Fibroblast of skin of left biceps (primary cell): ENCODE data around the gene TNFAIP2.

Source experiments
- DNase-seq, 2 experiments: peaks; one replicate each; pipeline ENCODE4 v3.0.0-alpha.2; 2013; ENCODE audit warnings: low read depth in 2 of 2

TNFAIP2 gene

DNA sequence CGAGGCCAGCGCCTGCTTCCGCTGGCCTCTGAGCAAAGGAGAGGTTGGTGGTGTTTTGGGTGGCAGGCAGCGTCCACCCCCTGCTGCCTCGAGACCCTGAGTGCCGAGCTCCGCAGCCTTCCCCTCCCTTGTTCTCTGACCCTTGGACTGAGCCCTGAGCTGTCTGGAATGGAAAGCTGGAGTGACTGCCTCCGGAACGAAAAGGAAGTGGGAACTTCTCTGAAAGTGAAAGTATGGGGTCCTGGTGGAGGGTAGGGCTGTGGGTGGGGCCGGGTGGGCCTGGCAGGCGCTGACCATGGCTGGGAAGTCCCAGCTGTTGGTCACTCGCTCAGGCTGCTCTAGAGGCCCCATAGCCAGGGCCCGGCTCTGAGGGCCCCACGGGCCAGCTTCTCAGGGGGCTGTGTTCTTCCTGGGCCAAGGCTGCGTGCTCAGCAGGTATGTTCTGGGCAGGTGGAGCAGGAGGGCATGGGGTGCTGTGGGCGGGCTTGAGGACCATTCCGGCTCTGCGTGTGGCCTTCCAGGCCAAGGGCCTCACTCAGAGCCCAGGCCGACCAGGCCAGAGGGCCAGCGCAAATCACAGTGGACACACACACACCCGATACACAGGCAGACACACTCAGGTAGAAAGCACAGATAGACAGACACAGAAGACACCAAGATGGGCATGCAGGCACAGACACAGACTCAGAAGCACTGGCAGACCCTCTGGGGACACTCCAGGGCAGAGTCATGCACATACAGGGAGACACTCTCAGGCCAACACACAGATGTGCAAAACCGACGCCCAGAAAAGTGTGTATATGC is 28.7 kb upstream of the TNFAIP2 start, which contains the start of gene EXOC3L4:
TSS of gene EXOC3L4 (plus strand) at position 320 of the 804 bp plus-strand sequence. CDS start 5,495 bp downstream, outside the sequence.
- no peak for DNase-seq

DNA sequence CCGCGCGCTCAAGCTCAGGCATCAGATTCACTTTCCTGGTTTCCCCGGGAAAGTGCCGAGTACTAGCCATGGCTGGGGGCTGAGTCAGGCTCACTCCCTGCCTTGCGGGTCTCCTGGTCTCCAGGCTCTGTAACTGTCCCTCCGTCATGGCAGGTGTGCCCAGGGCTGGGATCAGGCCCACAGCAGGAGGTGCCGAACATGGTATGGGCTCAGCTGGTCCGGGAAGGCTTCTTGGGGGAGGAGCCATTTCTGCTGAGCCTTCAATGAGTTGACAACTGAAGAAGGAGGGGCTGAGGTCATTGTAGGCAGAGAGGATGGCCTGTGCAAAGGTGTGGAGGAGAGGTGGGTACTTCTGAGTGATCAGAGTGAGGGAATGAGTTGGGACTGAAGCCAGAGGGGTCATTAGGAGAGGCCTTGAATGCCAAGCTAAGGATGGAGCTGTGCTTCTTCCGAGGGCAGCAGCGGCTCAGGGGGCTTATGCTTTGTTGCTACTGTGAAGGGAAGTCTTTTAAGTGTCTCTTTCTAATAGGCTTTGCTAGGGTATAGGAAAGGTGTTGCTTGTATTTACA is 28.0 kb upstream of the TNFAIP2 start:
- DNase-seq: no peak

DNA sequence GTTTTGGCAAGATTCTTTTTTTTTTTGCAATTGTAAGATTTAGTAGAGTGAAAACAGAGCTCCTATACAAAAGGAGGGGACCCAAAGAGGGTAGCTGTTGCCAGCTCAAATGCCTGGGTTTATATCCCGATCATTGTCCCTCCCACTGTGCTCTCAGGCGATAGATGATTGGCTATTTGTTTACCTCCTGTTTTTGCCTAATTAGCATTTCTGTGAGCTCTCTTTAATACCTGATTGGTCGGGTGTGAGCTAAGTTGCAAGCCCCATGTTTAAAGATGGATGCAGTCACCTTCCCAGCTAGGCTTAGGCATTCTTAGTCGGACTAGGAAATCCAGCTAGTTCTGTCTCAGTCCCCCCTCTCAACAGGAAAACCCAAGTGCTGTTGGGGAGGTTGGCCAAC is 26.9 kb upstream of the TNFAIP2 start:
- no peak for DNase-seq

DNA sequence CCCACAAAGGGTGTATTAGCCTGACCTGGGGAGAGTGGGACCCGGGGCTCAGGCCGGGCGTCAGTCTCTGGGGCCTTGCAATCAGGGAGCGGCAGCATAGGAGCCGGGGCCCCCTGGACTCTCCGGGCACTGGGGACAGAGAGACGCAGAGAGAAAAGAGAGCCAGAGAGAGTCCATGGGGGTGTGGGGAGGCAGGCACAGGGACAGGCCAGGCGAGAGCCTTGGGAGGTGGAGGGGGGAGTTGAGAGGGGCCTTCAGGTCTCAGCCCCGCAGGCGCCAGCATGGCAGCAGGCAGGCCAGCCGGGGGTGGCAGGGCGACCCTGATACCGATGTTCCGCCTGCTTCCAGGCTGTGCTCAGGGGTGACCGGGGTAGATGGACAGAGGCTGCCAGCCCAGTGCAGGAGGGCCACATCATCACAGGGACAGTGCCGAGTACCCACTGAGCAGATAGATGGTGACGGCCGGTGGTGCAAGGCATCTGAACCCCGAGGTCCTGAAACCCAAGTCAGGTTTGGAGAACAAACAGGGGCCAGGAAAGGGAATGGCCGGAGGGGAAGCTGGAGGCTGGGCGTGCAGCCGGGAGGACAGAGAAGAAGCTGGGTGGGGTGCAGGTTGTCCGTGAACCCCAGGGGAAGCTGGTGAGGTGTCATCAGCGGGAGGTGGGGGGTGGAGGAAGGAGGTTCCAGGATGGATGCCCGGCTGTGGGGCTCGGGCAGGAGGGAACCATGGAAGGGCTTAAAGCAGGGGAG is 25.8 kb upstream of the TNFAIP2 start:
- DNase-seq: no peak

DNA sequence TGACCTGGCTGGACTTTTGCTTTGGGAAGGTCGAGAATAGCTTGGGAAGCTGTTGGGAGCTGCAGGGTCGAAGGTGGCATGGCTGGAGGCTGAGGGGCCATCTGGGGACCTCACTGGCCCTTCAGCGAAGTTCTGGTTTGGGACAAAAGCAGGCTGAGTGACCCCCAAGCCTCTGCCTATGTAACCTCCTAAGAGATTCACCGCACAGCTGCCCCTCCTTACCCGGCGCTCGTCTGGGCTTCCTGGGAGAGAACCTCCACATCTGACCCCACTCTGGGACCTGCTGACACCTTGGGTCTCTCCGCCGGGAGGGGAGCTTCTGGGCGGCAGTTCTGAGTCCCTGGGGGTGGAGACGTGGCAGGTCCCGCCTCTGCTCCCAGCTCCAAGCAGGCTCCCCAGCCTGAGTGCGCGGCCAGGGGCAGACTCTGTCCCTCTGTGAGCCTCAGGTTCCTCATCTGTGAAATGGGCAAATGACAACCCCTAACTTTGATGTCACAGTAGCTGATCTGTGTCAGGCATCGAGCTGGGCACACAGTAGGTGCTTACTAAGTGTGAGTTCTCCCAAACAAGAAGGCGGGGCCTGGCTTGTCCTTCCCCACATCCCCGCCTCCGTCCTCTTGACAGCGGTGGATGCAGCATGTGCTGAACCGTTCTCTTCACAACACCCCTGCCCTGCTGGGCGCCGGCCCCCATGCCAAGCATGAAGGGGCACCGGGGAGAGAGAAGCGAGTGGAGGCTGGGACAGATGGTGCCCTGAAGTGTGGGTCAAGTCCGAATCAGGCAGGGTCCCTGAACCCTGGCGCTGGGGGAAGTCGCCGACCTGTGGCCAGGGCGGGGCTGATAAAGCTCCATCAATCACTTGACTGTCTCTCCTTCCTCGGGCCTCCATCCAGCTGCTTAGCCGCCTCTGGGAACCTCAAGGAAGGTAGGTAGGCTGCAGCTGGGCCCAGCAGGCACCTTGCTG is 25.0 kb upstream of the TNFAIP2 start:
- DNase-seq: no peak

DNA sequence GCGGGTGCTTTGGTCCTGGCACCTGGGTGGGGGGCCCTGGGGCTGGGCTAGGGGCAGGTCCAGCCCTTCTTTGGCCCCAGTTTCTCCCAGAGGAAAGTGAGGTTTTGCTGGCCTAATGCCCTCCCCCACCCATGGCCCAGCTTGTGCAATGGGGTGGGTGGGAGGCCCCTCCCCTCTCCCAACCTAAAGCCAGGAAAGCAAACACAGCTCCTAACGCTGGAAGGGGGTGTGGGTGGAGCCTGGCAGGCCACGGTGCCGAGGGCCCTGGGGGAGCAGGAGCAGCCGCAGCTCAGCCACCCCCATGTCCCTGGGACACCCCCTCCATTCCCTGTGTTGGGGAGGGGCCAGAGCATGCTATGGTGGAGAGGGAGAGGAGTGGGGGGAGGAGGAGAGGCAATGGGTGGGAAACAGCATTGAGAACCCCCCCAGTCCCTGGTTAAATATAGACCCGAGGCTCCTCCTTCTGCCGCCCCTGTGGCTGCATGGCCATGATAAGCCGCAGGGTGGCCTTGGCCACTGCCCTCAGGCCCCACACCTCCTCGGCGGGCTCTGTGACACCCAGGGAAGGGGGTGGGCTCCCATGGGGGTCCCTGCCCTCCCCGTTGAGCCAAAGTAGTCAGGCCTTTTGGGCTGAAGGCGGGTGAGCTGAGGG is 24.1 kb upstream of the TNFAIP2 start:
- no peak for DNase-seq

DNA sequence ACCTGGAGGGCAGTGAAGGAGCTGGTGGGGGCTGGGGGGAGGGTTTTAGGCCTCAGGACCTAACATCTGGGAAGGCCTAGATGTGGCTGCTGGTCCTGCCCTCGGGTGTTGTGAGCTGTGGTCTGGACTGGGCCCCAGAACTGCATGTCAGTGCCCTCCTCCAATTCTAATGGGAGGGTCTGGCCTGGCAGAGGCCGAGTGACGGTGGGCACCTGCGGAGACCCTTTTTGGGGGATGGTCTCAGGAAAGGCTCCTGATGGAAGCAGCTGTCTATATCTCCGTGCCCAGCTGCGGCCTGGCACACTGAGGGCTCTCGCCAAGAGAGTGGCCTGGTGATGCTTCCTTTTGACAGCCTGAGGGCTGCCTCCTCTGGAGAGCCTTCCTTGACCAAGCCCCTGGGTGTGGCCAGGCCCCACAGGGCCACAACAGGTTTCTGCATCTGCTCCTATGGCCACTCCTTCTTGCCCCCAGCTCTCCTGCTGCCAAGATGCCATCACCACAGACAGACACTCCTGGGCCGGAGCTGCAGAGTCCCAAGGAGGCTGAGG is 23.5 kb upstream of the TNFAIP2 start:
- no peak for DNase-seq

DNA sequence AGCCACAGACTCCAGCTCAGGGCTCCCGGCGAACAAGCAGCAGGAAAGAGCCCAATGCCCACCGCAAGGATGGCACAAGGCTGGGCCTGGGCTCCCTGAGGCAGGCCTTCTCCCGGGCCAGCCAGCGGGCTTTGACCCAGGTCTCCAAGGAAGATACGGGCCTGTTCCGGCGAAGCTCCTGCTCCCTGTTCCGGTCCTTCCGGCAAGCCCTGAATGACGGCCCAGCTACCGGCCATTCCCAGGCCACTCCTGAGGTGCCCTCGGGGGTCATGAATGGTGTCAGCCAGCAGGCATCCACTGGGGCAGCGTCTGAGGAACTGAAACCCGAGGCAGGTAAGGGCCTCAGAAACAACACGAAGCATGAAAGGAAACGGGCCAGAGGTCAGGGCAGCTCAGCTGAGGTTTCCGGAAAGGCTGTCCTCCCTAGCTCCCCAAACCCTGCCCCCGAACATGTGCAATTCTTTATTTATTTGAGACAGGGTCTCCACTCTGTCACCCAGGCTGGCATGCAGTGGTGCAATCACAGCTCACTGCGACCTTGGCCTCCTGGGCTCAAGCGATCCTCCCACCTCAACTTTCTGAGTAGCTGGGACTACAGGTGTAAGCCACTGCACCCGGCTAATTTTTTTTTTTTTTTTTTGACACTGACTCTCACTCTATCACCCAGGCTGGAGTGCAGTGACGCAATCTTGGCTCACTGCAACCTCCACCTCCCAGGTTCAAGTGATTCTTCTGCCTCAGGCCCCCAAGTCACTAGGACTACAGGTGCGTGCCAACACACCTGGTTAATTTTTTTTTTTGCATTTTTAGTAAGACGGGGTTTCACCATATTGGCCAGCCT is 22.8 kb upstream of the TNFAIP2 start:
- no peak for DNase-seq

DNA sequence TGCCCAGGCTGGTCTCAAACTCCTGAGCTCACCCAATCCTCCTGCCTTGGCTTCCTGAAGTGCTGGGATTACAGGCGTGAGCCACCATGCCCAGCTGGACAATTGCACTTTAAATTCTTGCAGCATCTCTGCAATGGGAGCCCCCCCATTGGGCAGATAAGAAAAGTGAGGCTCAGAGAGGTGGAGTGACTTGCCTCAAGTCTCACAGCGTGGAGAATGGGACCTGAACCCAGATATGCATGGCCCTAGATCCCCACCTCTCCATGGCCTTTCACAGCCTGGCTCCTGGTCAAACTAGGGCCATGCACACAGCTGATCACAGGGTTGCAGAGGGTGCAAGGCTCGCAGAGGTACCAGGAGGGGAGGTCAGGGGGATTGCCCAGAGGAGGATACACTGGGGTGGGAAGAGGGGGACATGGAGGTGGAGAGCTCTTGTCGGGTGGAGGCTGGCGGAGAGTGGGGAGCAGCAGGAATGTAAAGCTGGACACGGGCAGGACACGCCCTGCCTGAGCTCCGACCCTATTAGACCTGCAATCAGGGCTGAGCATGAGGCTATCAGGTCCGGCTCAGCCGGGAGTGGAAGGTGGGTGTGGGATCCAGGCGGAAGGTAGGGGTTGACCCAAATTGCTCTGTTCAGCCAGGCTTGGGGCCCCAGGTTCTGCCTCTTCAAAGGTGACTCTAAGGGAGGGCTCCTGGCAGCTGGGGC is 21.9 kb upstream of the TNFAIP2 start:
- no peak for DNase-seq

DNA sequence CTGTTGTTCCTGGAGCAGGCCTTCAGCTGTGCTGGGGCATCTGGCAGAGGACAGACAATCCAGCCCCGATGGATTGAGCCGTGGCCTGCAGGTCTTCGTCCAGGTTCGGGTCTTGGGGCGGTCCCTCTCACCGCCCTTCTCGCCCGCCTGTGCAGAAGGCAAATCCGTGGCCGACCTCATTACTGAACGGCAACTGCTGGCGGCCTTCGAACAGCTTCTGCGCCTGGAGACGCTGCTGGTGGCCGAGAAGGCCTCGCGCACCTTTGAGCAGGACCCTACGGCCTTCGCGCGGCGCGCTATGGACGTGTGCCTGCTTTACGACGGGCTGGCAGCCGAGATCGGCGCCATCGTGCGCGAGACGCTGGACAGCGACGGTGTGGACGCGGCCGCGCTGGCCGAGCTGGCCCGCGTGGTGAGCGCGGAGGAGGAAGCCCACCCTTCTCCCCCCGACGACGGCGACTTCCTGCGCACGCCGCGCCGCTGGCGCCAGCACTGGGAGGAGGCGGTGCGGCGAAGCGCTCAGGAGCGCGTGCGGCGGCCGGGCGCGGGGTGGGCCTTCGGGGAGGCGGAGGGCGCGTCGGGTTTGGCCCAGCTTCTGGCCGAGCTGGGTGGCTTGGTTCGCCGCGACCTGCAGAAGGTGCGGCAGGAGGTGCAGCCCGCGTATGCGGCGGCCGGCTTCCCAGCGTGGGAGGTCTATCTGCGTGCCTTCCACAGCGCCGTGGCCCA is 21.1 kb upstream of the TNFAIP2 start:
- DNase-seq: no peak

DNA sequence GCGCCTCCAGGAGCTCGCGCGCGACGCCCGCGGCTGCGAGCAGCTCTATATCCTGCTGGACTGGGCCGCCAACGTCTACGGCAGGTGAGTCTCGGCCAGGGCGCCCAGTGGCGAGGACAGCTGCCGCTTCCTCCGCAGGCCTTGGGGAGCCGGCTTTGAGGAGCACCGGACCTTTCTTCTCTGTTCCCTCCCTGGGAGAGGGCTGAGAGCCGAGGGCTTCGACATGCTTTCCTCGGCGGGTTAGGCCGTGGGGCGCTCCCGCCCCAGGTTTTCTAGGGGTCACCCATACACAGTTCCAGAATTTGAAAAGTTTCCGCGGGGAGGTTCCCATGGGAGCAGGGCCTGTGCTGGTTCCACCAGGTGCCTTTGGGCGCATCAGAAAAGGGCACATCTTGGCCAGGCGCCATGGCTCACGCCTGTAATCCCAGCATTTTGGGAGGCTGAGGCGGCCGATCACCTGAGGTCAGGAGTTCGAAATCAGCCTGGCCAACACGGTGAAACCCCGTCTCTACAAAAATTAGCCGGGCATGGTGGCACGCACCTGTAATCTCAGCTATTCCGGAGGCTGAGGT is 20.5 kb upstream of the TNFAIP2 start:
- no peak for DNase-seq

DNA sequence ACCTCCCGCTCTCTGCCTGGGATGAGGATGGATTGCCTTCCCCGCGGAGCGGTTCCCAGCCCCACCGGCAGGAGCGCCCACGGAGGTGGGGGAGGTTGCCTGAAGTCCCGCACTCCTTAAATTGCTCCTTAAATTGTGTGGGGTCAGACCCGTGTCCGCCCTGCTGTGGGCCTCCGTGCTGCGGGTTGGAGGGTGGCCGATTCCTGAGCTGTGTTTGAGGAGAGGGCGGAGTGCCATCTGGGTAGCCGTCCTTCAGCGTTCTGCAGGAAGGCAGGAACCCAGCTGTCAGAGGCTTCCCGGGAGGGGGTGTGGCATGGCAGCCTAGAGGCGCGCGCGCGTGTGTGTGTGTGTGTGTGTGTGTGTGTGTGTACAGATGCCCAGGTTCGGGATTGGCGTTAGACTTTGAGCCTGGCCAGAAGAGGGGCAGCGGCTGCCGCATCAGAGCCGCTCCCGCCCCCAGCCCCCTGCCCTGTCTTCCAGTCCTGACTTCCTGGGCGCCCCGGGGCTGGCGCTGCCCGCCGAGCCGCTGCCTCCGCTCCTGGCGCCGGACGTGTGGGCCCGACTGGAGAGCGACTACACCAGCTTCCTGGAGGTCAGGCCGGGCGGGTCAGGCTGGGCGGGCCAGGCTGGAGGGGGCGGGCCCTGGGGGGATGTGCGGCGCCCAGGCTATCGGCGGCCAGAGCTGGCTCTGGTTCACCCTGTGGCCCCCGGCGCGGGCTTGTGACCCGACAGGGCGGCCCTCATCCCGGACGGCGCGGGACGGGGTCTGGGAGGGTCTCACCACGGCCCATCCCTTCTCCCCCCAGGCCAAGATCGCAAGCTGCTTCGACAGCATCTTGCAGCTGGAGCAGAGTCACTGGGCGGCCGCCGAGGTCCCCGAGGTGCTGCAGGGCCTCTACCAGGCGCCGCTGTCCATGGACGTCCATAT is 19.5 kb upstream of the TNFAIP2 start:
- DNase-seq: no peak

DNA sequence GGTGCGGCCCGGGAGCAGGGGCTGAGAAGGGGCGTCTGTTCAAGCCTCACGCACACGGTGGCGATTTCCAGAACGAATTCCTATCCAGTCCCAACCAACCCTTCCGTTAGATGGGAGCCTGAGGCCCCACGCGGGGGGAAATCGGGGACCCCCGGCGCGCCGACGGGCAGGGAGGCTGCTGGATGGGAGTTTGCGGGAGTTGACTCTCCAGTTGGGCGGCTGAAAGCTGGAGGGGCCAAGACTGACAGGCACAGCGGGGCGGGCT is 18.9 kb upstream of the TNFAIP2 start:
- DNase-seq: no peak

DNA sequence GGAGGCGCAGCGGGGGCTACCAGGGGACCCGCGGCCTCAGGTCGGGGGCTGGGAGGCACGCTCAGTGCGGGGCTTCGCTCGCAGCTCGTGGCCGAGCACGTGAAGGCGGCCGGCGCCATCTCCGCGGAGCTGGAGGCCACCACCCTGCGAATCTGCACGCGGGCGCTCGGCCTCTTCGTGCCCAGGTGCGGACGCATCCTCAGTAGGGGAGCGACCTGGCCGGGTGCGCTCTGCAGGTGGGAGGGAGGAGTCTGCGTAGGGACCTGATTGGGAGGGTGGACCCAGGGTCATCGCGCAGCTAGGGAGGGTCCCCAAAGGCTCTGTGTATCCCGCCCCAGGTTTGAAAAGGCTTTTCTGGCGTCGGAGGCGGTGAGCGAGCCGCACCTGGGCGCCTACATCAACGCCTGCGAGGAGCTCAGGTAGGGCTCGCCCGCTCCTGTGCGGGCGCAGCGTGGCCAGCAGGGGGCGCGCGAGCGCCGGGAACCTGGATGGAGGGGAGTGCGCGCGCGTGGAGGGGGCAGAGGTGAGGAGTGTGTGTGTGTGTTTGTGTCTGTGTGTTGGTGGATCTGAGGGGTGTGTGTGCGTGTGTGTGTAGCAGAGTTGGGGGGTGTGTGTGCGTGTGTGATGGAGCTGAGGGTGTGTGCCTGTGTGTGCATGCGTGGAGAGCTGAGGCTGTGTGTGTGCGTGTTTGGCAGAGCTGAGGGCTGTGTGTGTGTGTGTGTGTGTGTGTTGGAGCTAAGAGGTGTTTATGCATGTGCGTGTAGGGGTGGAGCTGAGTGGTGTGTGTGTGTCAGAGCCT is 18.4 kb upstream of the TNFAIP2 start:
- DNase-seq: no peak

DNA sequence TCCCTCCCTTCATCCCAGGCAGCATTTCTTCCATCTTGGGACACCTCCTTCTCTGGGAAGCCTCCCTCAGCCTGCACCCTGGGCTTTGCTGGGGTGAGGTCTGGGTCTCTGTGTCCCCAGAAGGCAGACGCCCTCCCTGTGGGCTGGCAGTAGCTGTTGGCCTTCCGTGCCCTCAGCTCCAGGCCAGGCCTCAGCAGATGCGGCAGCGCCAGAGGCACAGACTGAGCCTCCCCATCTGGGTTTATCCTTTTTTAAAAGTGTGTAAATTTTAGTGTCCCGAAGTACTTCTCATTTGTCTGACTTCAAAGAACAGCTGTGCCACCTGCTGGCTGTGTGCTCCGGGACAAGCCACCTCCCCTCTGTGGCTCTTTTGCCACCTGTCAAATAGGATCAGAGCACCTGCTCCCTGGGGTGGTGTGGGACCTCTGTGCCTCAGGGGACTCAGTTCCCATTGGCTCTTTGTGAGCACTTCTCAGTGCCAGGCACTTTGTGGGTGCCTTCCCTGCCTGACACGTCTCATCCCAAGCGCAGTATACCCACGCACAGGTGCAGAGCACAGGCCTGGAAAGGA is 17.6 kb upstream of the TNFAIP2 start:
- DNase-seq: no peak

DNA sequence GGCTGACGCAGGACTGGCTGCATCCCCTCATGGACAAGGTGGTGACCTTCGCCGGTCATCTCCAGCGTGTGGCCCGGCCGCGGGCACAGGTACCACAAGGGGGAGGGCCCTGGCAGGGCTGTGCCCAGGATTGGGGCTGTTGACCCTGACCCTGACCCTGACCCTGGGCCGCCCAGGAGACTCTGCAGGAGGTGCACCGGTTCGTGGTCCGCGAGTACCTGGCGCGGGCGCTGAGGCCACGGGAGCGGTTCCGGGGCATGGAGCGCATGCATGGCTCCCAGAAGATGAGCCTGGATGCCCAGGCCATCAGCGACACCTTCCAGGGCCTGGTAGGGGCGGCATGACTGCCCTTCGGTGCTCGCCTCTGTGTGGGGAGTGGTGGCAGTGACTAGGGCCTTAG is 15.8 kb upstream of the TNFAIP2 start:
- DNase-seq: no peak
